WTC11 (cell line): ENCODE data around the gene ADAD2. TPM values are rescaled to one million over a fixed set of nuclear protein-coding genes. Genes with fewer than 3 reads are reported as not detected.

Experiments used
- ATAC-seq: fragments of 200-7000 bp; cut with Tn5 transposase; 2 replicates; pipeline ENCODE4 v1.10.0; 2021; ENCODE audit warnings: mild to moderate bottlenecking, moderate library complexity
- CTCF ChIA-PET: fragments of 300-600 bp; sonication (Branson Sonifier 250); formaldehyde crosslinking; loops from one replicate; lab custom pipeline; 2021; ENCODE audit warnings: antibody characterized with exemption; lab: Charles Lee
- POLR2A ChIA-PET: fragments of 350-600 bp; sonication (Branson Sonifier 250); formaldehyde crosslinking; loops from one replicate; lab custom pipeline; 2021; ENCODE audit warnings: antibody characterized with exemption; lab: Charles Lee
- DNase-seq: peaks from one replicate; pipeline ENCODE4 v3.0.0; 2021; ENCODE audit warnings: low spot score
- H3K27ac Mint-ChIP-seq: 2 replicates; pipeline ENCODE4 v1.8.0; 2021; ENCODE audit warnings: mixed read lengths
- H3K27me3 Mint-ChIP-seq: 2 replicates; pipeline ENCODE4 v1.8.0; 2021; ENCODE audit warnings: low read depth, mild to moderate bottlenecking, moderate library complexity, mixed read lengths
- H3K36me3 Mint-ChIP-seq: 2 replicates; pipeline ENCODE4 v1.8.0; 2021; ENCODE audit warnings: mixed read lengths
- H3K4me1 Mint-ChIP-seq: 2 replicates; pipeline ENCODE4 v1.8.0; 2022; ENCODE audit warnings: mixed read lengths
- H3K4me3 Mint-ChIP-seq: 2 replicates; pipeline ENCODE4 v1.8.0; 2021; ENCODE audit warnings: mild to moderate bottlenecking, moderate library complexity, mixed read lengths
- H3K9me3 Mint-ChIP-seq: 2 replicates; pipeline ENCODE4 v1.8.0; 2021; ENCODE audit warnings: mixed read lengths
- ATF1 ChIP-seq: sonication (generic); formaldehyde crosslinking; IDR thresholded peaks from 2 replicates; pipeline ENCODE4 v1.8.1; 2023; ENCODE audit warnings: mild to moderate bottlenecking, moderate library complexity, missing genetic modification reagents
- CREB1 ChIP-seq: sonication (generic); formaldehyde crosslinking; IDR thresholded peaks from 2 replicates; pipeline ENCODE4 v1.8.0; 2023; ENCODE audit warnings: mild to moderate bottlenecking, missing genetic modification reagents
- ETV6 ChIP-seq: sonication (generic); formaldehyde crosslinking; IDR thresholded peaks from 2 replicates; pipeline ENCODE4 v1.8.1; 2022; ENCODE audit warnings: mild to moderate bottlenecking, missing genetic modification reagents
- FOXP1 ChIP-seq: sonication (generic); formaldehyde crosslinking; IDR thresholded peaks from 2 replicates; pipeline ENCODE4 v1.8.0; 2022; ENCODE audit warnings: missing genetic modification reagents, mild to moderate bottlenecking, moderate library complexity, borderline replicate concordance
- JUN ChIP-seq: sonication (generic); formaldehyde crosslinking; IDR thresholded peaks from 2 replicates; pipeline ENCODE4 v1.8.0; 2023; ENCODE audit warnings: mild to moderate bottlenecking, missing genetic modification reagents
- MYBL2 ChIP-seq: sonication (generic); formaldehyde crosslinking; IDR thresholded peaks from 2 replicates; pipeline ENCODE4 v1.8.1; 2023; ENCODE audit warnings: mild to moderate bottlenecking, moderate library complexity, missing genetic modification reagents
- NR1H2 ChIP-seq: sonication (generic); formaldehyde crosslinking; IDR thresholded peaks from 2 replicates; pipeline ENCODE4 v1.9.0; 2021; ENCODE audit warnings: mild to moderate bottlenecking, moderate library complexity, missing genetic modification reagents
- RORB ChIP-seq: fragments of 250-450 bp; sonication (Bioruptor Pico); IDR thresholded peaks from 2 replicates; pipeline ENCODE4 v1.9.0; 2021; ENCODE audit warnings: mild to moderate bottlenecking
- ZNF263 ChIP-seq: sonication (generic); formaldehyde crosslinking; IDR thresholded peaks from 2 replicates; pipeline ENCODE4 v1.8.1; 2022; ENCODE audit warnings: low read depth, mild to moderate bottlenecking, moderate library complexity, missing genetic modification reagents
- total RNA-seq: library from RNA; stranded (reverse); gene quantifications from 3 replicates; pipeline ENCODE4 v1.2.3, GENCODE V29; 2021
- TF ChIP-seq, protein P1 (sequence below): fragments of 200-600 bp; IDR thresholded peaks from 2 replicates; pipeline ENCODE4 v1.8.0; 2022; ENCODE audit warnings: antibody characterized with exemption
- TF ChIP-seq, protein P2 (sequence below): sonication (generic); formaldehyde crosslinking; conservative IDR thresholded peaks from 2 replicates; pipeline ENCODE4 v1.8.1; 2022; ENCODE audit warnings: mild to moderate bottlenecking, missing genetic modification reagents
- TF ChIP-seq, protein P3 (sequence below): fragments of 250-450 bp; sonication (Bioruptor Pico); IDR thresholded peaks from 2 replicates; pipeline ENCODE4 v1.8.0; 2021; ENCODE audit warnings: mild to moderate bottlenecking
- TF ChIP-seq, protein P4 (sequence below): sonication (generic); formaldehyde crosslinking; conservative IDR thresholded peaks from 2 replicates; pipeline ENCODE4 v1.8.1; 2023; ENCODE audit warnings: mild to moderate bottlenecking, low read depth, missing genetic modification reagents, moderate library complexity

The ADAD2 gene
- total RNA-seq, 1 experiment from 2014 or later: 1.6 TPM

DNA sequence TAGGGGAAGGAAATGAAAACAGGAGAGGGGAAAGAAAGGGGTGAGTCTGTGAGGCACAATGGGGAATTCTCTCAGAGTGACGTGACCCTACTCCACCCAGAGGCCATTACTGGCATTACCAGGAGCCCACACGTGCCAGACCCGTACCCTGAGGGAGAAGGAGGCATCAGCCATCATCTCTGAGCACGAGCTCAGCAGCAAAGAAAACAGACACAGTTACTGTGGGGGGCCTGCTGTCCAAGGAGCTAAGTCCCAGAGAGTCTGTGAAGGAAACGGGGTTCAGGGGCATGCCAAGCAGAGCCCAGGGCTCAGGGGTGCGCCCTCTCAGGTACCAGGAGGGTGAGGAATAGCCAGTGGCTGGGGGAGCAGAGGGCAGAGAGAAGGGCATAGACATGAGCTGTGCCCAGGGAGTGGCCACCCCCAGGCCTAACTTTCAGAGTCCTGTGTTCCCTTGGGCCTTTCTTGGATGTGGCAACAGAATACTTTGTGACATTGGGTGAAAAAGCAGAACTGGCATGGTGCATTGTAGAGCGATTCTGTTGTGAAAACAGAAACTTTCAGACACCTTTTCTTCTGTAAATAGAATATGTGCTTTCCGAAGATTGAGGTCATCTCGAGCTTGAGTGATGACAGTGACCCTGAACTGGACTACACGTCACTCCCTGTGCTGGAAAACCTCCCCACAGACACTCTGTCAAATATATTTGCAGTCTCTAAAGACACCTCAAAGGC lies 15.4 kb upstream of the ADAD2 start:
- TF ChIP-seq, protein P1, sequence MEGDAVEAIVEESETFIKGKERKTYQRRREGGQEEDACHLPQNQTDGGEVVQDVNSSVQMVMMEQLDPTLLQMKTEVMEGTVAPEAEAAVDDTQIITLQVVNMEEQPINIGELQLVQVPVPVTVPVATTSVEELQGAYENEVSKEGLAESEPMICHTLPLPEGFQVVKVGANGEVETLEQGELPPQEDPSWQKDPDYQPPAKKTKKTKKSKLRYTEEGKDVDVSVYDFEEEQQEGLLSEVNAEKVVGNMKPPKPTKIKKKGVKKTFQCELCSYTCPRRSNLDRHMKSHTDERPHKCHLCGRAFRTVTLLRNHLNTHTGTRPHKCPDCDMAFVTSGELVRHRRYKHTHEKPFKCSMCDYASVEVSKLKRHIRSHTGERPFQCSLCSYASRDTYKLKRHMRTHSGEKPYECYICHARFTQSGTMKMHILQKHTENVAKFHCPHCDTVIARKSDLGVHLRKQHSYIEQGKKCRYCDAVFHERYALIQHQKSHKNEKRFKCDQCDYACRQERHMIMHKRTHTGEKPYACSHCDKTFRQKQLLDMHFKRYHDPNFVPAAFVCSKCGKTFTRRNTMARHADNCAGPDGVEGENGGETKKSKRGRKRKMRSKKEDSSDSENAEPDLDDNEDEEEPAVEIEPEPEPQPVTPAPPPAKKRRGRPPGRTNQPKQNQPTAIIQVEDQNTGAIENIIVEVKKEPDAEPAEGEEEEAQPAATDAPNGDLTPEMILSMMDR: peak; percentile 65
- no peak for TF ChIP-seq JUN (CRISPR knock-in tag)
- ChIA-PET POLR2A (no interaction called here), CTCF (interaction anchor here (0.6 to 4.5 kb wide), 18 partner anchors 8 to 293 kb away, joined by 3 to 51 read pairs (median 4); partner anchors contain the start of genes ADAD2, DNAAF1, HSDL1 and MBTPS1)
- Mint-ChIP-seq H3K4me1 (no peaks in the 10 kb centered on the region), H3K4me3 (no peak overlapping the region), H3K36me3 (peaks cover 11% of the 10 kb centered on the region; the same call in 1 of the 2 replicates), H3K27me3 (no peaks in the 10 kb centered on the region), H3K9me3 (no peaks in the 10 kb centered on the region), H3K27ac (no peak overlapping the region)
- ATAC-seq (peak; percentile 83), DNase-seq (peak; percentile 62)

DNA sequence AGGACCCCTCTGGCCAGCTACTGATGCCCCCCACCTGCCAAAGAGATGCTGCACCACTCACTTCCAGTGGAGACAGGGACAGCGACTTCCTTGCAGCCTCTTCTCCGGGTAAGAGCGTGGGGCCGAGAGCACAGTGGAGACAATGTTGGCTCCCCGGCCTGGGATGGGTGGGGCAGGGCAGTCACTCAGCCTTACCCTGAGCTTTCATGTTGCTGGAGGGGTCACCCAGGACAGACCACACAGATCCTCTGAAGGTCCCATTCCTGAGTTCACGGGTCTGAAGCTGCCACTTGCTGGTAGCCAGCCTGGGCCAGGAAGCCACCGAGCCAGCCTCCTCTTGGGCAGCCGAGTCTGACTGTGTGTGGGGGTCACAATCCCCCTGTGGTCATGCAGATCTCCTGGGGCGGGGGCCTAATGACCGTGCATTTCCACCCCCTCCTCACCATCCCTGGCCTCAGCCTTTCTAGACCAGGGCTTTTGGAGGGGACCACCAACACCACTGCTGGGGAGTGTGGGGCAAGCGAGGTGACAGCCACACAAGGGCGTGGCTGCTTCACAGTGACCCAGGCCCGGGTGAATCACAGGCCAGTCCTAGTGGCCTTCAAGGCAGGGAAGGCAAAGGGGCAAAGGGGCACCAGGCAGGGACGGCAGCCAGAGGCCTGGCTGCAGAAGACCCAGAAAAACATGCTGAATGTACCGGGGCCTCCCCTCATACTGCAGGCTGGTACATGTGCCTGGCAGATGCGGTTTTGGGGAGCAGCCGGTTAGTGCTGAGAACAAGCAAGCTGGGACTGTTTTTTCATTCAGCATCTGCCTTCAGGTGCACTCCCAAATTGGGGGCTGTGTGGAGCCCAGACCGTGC lies 14.5 kb upstream of the ADAD2 start:
- ChIA-PET POLR2A (no interaction called here), CTCF (interaction anchor here (0.6 to 4.5 kb wide), 11 partner anchors 8 to 292 kb away, joined by 3 to 51 read pairs (median 4); partner anchors contain the start of genes MBTPS1 and TAF1C)
- 0 out of 2 replicates have a peak, but pooled peaks have one; percentile 11 for TF ChIP-seq FOXP1 (CRISPR knock-in tag)
- TF ChIP-seq, protein P2, sequence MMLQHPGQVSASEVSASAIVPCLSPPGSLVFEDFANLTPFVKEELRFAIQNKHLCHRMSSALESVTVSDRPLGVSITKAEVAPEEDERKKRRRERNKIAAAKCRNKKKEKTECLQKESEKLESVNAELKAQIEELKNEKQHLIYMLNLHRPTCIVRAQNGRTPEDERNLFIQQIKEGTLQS (CRISPR knock-in tag): no peak
- no peak for DNase-seq
- H3K27me3 Mint-ChIP-seq: no peaks in the 10 kb centered on the region
- peaks cover 13% of the 10 kb centered on the region; the same call in 1 of the 2 replicates for H3K36me3 Mint-ChIP-seq
- no peaks in the 10 kb centered on the region for H3K9me3 Mint-ChIP-seq
- ATAC-seq: 0 out of 2 replicates have a peak, but pooled peaks have one; percentile 6
- H3K4me3 Mint-ChIP-seq: no peak overlapping the region
- no peaks in the 10 kb centered on the region for H3K4me1 Mint-ChIP-seq
- H3K27ac Mint-ChIP-seq: no peak overlapping the region

DNA sequence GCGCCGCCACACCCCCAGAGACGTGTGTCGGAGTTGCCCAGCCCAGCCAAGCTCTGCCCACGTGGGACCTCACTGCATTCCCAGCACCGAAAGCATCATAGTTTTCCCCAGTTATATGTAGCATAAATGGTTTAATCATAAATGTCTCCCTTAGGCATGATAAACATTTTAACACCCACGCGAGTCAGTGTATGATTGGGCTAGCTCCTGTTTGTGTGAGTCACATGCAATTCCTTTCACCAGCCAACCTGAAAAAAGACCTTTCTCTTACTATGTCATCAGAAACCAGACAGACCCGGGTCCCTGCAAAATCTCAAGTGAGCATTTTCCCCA lies 13.2 kb upstream of the ADAD2 start:
- Mint-ChIP-seq H3K27ac (no peak overlapping the region), H3K27me3 (no peaks in the 10 kb centered on the region), H3K36me3 (peaks cover 16% of the 10 kb centered on the region; the same call in 1 of the 2 replicates), H3K4me3 (no peak overlapping the region), H3K4me1 (no peaks in the 10 kb centered on the region), H3K9me3 (no peaks in the 10 kb centered on the region)
- ATAC-seq: no peak
- POLR2A ChIA-PET: no interaction called here
- CTCF ChIA-PET: interaction anchor here (0.9 to 4.5 kb wide), 2 partner anchors 9 to 164 kb away, joined by 3 to 51 read pairs; partner anchors contain the start of gene TAF1C
- DNase-seq: no peak
- TF ChIP-seq, protein P3, sequence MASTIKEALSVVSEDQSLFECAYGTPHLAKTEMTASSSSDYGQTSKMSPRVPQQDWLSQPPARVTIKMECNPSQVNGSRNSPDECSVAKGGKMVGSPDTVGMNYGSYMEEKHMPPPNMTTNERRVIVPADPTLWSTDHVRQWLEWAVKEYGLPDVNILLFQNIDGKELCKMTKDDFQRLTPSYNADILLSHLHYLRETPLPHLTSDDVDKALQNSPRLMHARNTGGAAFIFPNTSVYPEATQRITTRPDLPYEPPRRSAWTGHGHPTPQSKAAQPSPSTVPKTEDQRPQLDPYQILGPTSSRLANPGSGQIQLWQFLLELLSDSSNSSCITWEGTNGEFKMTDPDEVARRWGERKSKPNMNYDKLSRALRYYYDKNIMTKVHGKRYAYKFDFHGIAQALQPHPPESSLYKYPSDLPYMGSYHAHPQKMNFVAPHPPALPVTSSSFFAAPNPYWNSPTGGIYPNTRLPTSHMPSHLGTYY (CRISPR knock-in tag): no peak
- TF ChIP-seq RORB (CRISPR knock-in tag) (no peak), ATF1 (CRISPR knock-in tag) (no peak), MYBL2 (CRISPR knock-in tag) (no peak), NR1H2 (CRISPR knock-in tag) (no peak), CREB1 (CRISPR knock-in tag) (no peak), ZNF263 (CRISPR knock-in tag) (no peak), ETV6 (CRISPR knock-in tag) (no peak)
- TF ChIP-seq, protein P1: no peak
- TF ChIP-seq, protein P2 (CRISPR knock-in tag): no peak
- TF ChIP-seq, protein P4, sequence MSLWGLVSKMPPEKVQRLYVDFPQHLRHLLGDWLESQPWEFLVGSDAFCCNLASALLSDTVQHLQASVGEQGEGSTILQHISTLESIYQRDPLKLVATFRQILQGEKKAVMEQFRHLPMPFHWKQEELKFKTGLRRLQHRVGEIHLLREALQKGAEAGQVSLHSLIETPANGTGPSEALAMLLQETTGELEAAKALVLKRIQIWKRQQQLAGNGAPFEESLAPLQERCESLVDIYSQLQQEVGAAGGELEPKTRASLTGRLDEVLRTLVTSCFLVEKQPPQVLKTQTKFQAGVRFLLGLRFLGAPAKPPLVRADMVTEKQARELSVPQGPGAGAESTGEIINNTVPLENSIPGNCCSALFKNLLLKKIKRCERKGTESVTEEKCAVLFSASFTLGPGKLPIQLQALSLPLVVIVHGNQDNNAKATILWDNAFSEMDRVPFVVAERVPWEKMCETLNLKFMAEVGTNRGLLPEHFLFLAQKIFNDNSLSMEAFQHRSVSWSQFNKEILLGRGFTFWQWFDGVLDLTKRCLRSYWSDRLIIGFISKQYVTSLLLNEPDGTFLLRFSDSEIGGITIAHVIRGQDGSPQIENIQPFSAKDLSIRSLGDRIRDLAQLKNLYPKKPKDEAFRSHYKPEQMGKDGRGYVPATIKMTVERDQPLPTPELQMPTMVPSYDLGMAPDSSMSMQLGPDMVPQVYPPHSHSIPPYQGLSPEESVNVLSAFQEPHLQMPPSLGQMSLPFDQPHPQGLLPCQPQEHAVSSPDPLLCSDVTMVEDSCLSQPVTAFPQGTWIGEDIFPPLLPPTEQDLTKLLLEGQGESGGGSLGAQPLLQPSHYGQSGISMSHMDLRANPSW (CRISPR knock-in tag): no peak
